PC-3 (cell line): ENCODE data around the gene ARHGEF16.

Experiments
- EZH2 ChIP-seq: fragments of 300-600 bp; sonication (generic); IDR thresholded peaks from one replicate; pipeline ENCODE4 v1.6.1; 2017; ENCODE audit warnings: antibody characterized with exemption, mild to moderate bottlenecking, low read length; ENCODE audit not compliant: unreplicated experiment
- TF ChIP-seq, protein P1 (sequence below): fragments of 300-600 bp; sonication (generic); conservative IDR thresholded peaks from 2 replicates; pipeline ENCODE4 v1.5.1; 2017; ENCODE audit warnings: antibody characterized with exemption, low read depth, mild to moderate bottlenecking, low read length

DNA sequence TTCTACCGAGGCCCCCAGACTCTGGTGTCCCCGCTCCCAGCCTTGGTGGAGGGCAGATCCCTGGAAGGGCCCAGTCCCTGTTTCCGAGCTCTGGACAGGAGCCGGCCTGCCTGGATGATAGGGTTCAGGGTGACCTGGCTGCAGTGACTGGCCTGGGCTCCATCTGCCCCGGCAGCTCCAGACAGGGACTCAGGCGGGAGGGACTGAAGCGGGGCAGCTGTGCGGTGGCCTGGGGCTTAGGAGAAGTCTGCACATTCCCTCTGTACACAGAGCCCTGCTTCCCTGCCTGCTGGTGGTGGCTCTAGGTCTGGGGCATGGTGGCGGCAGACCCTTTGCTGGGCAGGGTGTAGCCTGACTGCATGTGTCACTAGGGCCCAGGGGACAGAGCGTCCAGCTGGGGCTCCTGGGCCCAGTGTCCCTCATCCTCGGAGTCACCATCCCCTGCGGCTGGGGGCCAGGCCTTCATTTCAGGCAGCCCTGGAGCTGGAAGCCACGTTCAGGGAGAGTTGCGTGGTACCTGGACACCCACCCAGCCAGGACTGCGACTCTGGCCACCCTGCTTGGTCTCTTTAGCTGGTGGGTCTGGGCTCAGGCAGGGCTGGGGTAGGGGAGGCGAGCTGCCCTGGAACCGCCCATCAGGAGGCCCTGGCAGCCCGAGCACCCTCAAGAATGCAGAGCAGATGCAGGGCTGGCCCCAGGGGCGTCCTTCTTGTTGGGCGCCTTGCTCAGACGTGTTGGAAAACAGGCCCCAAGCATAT lies 9.6 kb downstream of the ARHGEF16 start:
- TF ChIP-seq, protein P1, sequence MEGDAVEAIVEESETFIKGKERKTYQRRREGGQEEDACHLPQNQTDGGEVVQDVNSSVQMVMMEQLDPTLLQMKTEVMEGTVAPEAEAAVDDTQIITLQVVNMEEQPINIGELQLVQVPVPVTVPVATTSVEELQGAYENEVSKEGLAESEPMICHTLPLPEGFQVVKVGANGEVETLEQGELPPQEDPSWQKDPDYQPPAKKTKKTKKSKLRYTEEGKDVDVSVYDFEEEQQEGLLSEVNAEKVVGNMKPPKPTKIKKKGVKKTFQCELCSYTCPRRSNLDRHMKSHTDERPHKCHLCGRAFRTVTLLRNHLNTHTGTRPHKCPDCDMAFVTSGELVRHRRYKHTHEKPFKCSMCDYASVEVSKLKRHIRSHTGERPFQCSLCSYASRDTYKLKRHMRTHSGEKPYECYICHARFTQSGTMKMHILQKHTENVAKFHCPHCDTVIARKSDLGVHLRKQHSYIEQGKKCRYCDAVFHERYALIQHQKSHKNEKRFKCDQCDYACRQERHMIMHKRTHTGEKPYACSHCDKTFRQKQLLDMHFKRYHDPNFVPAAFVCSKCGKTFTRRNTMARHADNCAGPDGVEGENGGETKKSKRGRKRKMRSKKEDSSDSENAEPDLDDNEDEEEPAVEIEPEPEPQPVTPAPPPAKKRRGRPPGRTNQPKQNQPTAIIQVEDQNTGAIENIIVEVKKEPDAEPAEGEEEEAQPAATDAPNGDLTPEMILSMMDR, result no peak
- no peak for TF ChIP-seq EZH2
